Fibroblast of mammary gland (primary cell): ENCODE results near the gene RTF2.

Experiments
- DNase-seq: peaks from one replicate; pipeline ENCODE4 v3.0.0-alpha.2; 2010; ENCODE audit warnings: low read depth
- H3K4me3 ChIP-seq: 2 replicates; pipeline ENCODE4 v1.5.1; 2011; ENCODE audit warnings: low read depth, mild to moderate bottlenecking, low read length, moderate library complexity; ENCODE audit not compliant: control insufficient read depth
- TF ChIP-seq, protein P1 (sequence below): conservative IDR thresholded peaks from 2 replicates; pipeline ENCODE4 v1.5.1; 2011; ENCODE audit warnings: low read depth, low read length, inconsistent platforms; ENCODE audit not compliant: control insufficient read depth, insufficient read depth

Gene RTF2

DNA sequence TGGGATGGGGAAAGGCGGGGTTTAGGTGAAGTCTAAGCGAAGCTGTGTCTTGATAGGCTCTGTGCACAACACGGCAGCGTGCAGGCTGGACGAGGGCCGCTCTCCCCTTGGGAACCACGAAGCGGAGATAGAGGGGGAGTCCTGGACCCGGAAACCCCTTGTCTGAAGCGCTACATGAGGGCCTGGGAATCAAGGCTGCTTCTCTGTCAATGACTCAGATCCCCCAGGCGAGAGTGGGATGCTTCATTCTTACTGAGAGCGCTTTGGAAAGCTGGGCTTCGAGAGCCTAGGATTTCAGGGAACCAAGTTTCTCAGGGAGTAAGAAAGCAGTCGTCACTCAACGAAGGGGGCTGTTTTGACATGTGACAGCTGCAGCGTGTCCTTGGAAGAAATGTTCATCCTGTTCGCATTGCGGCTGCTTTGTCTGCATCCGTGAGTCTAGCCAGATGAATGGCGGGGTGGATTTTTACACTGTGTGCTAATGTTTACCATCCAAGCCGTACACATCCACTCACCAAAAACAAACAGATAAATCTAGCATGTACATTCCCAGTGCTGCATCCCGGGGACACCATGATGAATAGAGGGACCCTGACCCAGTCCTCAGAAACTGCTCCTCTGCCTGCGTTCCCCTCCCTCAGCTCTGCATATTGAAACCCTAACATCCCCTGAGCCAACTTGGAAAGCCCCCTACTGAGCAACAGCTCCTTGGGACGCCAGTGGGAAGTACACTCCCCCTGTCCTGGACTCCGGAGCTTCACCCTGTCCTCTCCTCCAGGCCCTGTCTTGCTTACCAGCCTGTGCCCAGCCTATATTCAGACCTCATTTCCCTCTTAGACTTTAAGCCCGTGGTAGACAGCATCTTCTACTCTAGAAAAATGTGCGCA lies 24.5 kb upstream of the RTF2 start:
- no peak overlapping the region for H3K4me3 ChIP-seq
- DNase-seq = no peak

DNA sequence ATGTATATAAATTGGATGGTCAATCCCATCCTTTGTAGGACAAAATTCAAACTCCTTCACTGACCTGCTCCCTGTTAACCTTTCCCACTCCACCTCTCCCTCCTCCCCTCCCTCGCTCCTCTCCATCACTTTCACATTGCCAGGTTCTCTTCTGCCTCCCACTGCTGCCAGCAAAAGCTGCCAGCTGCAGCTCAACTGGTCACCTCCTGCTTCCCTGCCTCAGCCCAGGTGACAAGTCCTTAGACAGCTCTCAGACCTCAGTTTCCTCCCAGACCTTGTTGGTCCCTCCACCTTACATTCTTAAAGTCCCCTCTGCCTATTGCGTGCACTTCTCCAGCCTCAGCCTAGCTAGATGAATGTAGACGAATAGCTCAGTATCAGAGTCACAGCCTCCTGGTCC lies 23.3 kb upstream of the RTF2 start:
- no peak overlapping the region for H3K4me3 ChIP-seq
- DNase-seq = no peak

More for the DNA sequence above, 24.5 kb upstream of the RTF2 start:
- TF ChIP-seq, protein P1, sequence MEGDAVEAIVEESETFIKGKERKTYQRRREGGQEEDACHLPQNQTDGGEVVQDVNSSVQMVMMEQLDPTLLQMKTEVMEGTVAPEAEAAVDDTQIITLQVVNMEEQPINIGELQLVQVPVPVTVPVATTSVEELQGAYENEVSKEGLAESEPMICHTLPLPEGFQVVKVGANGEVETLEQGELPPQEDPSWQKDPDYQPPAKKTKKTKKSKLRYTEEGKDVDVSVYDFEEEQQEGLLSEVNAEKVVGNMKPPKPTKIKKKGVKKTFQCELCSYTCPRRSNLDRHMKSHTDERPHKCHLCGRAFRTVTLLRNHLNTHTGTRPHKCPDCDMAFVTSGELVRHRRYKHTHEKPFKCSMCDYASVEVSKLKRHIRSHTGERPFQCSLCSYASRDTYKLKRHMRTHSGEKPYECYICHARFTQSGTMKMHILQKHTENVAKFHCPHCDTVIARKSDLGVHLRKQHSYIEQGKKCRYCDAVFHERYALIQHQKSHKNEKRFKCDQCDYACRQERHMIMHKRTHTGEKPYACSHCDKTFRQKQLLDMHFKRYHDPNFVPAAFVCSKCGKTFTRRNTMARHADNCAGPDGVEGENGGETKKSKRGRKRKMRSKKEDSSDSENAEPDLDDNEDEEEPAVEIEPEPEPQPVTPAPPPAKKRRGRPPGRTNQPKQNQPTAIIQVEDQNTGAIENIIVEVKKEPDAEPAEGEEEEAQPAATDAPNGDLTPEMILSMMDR = no peak

DNA sequence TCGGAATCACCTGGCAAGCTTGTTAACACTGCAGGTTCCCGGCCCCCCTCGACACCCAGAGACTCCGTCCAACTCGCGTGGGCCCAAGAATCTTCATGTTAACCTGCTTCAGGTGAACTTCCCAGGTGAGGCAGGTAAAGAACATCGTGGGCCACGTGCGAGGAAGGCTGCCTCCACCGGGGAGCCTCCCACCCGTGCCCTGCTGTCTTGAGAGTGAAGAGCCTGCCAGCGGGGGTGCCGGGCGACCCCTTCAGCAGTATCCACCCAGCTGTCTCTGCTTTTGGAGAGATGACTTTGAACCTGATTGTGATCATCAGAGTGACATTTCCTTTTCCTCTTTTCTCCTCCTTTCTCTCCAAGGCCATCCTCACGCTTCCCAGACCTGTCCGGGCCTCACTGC lies 22.9 kb upstream of the RTF2 start:
- TF ChIP-seq, protein P1 = no peak
- no peak overlapping the region for H3K4me3 ChIP-seq
- no peak for DNase-seq

More for the DNA sequence above, 23.3 kb upstream of the RTF2 start:
- TF ChIP-seq, protein P1 = no peak

DNA sequence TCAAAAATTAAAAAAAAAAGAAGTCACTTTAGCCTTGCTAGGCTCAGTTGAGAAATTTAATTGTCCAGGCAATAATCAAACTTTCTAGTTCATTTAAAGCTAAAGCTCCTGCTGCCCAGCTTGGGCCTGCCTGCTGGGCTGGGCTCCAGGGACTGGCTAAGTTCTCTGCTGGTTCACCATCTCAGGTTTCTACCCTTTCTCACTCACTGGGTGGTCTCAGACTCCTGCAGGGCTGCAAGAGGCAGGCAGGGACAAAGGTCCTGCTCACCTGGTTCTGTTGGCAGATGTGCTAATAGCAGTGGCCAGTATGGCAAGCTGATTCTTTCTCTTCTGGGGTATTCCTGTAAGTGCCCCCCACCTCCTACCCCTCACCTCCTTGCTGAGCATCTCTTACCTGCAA lies 21.2 kb upstream of the RTF2 start:
- TF ChIP-seq, protein P1 = no peak
- no peak overlapping the region for H3K4me3 ChIP-seq
- DNase-seq = no peak

DNA sequence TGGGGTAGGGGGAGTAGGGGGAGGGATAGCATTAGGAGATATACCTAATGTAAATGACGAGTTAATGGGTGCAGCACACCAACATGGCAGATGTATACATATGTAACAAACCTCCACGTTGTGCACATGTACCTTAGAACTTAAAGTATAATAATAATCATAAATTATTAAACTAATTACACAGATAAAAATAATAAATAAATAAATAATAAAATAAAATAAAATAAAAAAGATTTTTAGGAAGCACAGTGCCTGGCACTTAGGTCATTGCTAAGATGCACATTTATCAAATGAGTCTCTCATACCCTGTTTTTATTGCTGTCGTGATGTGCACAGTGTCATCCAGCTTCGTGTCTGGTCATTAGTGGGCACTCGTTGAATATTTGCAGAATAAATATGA lies 19.0 kb upstream of the RTF2 start:
- TF ChIP-seq, protein P1 = no peak
- no peak overlapping the region for H3K4me3 ChIP-seq
- DNase-seq = no peak

DNA sequence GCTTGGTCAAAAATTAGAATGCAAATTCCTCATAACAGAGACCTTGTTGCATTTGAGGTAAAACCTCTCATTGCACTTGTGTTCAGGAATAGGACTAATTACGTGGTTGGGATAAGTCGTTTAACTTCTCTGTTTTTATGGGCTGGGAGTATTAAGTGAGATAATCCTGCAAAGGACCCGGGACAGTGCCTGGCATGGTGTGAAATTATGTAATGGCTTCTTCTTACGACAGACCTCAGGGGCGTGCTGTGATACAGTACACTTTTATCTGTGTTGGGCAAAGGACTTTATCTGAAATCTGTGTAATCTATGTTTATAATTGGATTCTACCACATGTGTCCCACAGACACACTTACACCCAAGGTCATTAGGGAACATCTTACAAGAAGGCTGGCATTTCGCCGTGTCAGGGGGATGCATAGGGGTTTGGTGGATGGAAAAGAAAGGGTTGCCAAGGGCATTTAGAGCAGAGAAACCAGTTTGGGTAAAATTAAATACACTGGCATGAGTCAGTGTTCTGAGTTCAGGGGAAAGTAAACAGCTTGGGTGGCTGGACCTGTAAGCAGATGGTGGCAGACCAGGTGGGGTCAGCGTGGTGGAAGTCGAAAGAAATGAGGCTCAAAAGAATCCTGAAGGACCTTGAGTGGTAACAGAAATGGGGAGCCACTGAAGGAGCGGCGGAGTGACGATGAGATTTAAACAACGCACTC lies 17.2 kb upstream of the RTF2 start:
- TF ChIP-seq, protein P1 = no peak
- no peak overlapping the region for H3K4me3 ChIP-seq
- DNase-seq = no peak
